Smooth muscle cell (in vitro differentiated cells): ENCODE results near the gene ZNF268. TPM values are rescaled to one million over a fixed set of nuclear protein-coding genes. Genes with fewer than 3 reads are reported as not detected.

Experiments
- DNase-seq: peaks from one replicate; lab custom pipeline; 2025; ENCODE audit not compliant: unreplicated experiment; lab: John Stamatoyannopoulos, UW
- H2AFZ ChIP-seq: fragments of 200-600 bp; sonication (generic); 2 replicates; pipeline ENCODE4 v1.6.0; 2016; ENCODE audit warnings: antibody characterized with exemption, low read depth, mild to moderate bottlenecking
- H3F3A ChIP-seq: fragments of 200-600 bp; sonication (generic); 2 replicates; pipeline ENCODE4 v1.6.0; 2017; ENCODE audit warnings: antibody characterized with exemption, low read depth
- H3K27ac ChIP-seq: fragments of 200-600 bp; sonication (generic); 2 replicates; pipeline ENCODE4 v1.5.1; 2016; ENCODE audit warnings: low read depth, mild to moderate bottlenecking
- H3K27me3 ChIP-seq: fragments of 200-600 bp; sonication (generic); 2 replicates; pipeline ENCODE4 v1.6.1; 2016; ENCODE audit warnings: low read depth, mild to moderate bottlenecking
- H3K36me3 ChIP-seq: fragments of 200-600 bp; sonication (generic); 2 replicates; pipeline ENCODE4 v1.5.1; 2016; ENCODE audit warnings: low read depth
- H3K4me1 ChIP-seq: fragments of 200-600 bp; sonication (generic); 2 replicates; pipeline ENCODE4 v1.5.1; 2016; ENCODE audit warnings: low read depth
- H3K4me2 ChIP-seq: fragments of 200-600 bp; sonication (generic); 2 replicates; pipeline ENCODE4 v1.6.0; 2016; ENCODE audit warnings: mild to moderate bottlenecking
- H3K4me3 ChIP-seq: fragments of 200-600 bp; sonication (generic); 2 replicates; pipeline ENCODE4 v1.5.1; 2016; ENCODE audit warnings: mild to moderate bottlenecking
- H3K79me2 ChIP-seq: fragments of 200-600 bp; sonication (generic); 2 replicates; pipeline ENCODE4 v1.6.0; 2016; ENCODE audit warnings: low read depth, mild to moderate bottlenecking
- H3K9ac ChIP-seq: fragments of 200-600 bp; sonication (generic); 2 replicates; pipeline ENCODE4 v1.6.0; 2016; ENCODE audit warnings: low read depth
- H3K9me3 ChIP-seq: fragments of 200-600 bp; sonication (generic); replicated peaks from 2 replicates; pipeline ENCODE4 v1.5.1; 2016; ENCODE audit warnings: low read depth
- H4K20me1 ChIP-seq: fragments of 200-600 bp; sonication (generic); 2 replicates; pipeline ENCODE4 v1.6.0; 2016; ENCODE audit warnings: low read depth
- WGBS: methylation state at CpG from one replicate; pipeline ENCODE4 v1.1.7; 2016; ENCODE audit warnings: low lambda C conversion rate; 5-methylcytosine and 5-hydroxymethylcytosine counted together
- polyA plus RNA-seq: library from polyadenylated mRNA; unstranded; fragments of >200 nt; fragmentation: Nextera tagmentation; extraction: Ambion mirVana; gene quantifications from 2 replicates; pipeline ENCODE4 v1.2.1, GENCODE V29; 2016
- total RNA-seq: library from RNA; depleted of rRNA; stranded (reverse); fragments of >200 nt; gene quantifications from 2 replicates; pipeline ENCODE4 v1.2.3, GENCODE V29; 2014
- TF ChIP-seq, protein P1 (sequence below): fragments of 200-600 bp; sonication (generic); IDR thresholded peaks from 2 replicates; pipeline ENCODE4 v1.5.1; 2017; ENCODE audit warnings: borderline replicate concordance, mild to moderate bottlenecking, antibody characterized with exemption; ENCODE audit not compliant: insufficient read depth, poor library complexity, severe bottlenecking

The ZNF268 gene
- total and polyA plus RNA-seq, 2 experiments from 2014 or later, result 9.4 to 37.2 TPM

- 100% methylated on average over 2 of the region's 2 CpGs for WGBS
- H3K4me2 ChIP-seq, result no peak overlapping the region
- H3K36me3 ChIP-seq, result peaks cover 38% of the 10 kb centered on the region
- no peaks in the 10 kb centered on the region for H3K27me3 ChIP-seq
- H3K4me3 ChIP-seq, result no peak overlapping the region
- no peak overlapping the region for H2AFZ ChIP-seq
- H3K4me1 ChIP-seq, result no peaks in the 10 kb centered on the region
- no peak overlapping the region for H3K9ac ChIP-seq
- H3K9me3 ChIP-seq, result peaks cover 85% of the 10 kb centered on the region
- TF ChIP-seq, protein P1, sequence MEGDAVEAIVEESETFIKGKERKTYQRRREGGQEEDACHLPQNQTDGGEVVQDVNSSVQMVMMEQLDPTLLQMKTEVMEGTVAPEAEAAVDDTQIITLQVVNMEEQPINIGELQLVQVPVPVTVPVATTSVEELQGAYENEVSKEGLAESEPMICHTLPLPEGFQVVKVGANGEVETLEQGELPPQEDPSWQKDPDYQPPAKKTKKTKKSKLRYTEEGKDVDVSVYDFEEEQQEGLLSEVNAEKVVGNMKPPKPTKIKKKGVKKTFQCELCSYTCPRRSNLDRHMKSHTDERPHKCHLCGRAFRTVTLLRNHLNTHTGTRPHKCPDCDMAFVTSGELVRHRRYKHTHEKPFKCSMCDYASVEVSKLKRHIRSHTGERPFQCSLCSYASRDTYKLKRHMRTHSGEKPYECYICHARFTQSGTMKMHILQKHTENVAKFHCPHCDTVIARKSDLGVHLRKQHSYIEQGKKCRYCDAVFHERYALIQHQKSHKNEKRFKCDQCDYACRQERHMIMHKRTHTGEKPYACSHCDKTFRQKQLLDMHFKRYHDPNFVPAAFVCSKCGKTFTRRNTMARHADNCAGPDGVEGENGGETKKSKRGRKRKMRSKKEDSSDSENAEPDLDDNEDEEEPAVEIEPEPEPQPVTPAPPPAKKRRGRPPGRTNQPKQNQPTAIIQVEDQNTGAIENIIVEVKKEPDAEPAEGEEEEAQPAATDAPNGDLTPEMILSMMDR, result no peak
- DNase-seq, result no peak
- no peaks in the 10 kb centered on the region for H3K79me2 ChIP-seq
- H3K27ac ChIP-seq, result no peak overlapping the region
- no peaks in the 10 kb centered on the region for H4K20me1 ChIP-seq
- peaks cover 22% of the 10 kb centered on the region for H3F3A ChIP-seq
These were observed 25.1 kb downstream of the ZNF268 start for GRCh38 chr12:133206390-133206789.

DNA sequence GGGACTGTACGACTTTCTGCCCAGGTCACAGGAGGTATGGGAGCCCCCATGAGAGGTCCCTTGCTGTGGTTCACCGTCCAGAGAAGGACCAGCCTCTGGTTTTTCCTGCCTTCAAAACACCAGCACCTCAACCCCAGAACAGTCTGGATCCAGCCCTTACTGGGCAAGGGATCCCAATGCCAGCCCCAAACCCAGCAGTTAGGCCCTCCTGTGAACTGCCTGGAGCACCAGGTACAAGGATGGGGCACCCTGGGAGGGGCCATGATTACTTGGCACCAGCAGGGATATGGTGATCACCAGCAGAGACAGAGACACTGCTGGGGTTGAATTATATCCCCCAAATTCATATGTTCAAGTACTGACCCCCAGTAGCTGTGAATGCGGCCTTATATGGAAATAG is 34.4 kb downstream of the ZNF268 start:
- no peaks in the 10 kb centered on the region for H3K79me2 ChIP-seq
- H3K27me3 ChIP-seq, result no peaks in the 10 kb centered on the region
- no peaks in the 10 kb centered on the region for H4K20me1 ChIP-seq
- peaks cover 7% of the 10 kb centered on the region for H3K9me3 ChIP-seq
- H3F3A ChIP-seq, result no peaks in the 10 kb centered on the region
- H3K27ac ChIP-seq, result no peak overlapping the region
- 80% methylated on average over 3 of the region's 3 CpGs for WGBS
- no peak overlapping the region for H2AFZ ChIP-seq
- no peaks in the 10 kb centered on the region for H3K36me3 ChIP-seq
- no peak for DNase-seq
- TF ChIP-seq, protein P1, result no peak
- H3K4me2 ChIP-seq, result no peak overlapping the region
- H3K9ac ChIP-seq, result no peak overlapping the region
- H3K4me1 ChIP-seq, result no peaks in the 10 kb centered on the region
- no peak overlapping the region for H3K4me3 ChIP-seq

- TF ChIP-seq, protein P1, result no peak
- Histone ChIP-seq H2AFZ (no peak overlapping the region), H3F3A (no peaks in the 10 kb centered on the region), H3K4me1 (no peaks in the 10 kb centered on the region), H3K4me2 (no peak overlapping the region), H3K27ac (no peak overlapping the region), H3K27me3 (no peaks in the 10 kb centered on the region), H3K9me3 (no peaks in the 10 kb centered on the region), H3K36me3 (no peaks in the 10 kb centered on the region), H4K20me1 (no peaks in the 10 kb centered on the region), H3K79me2 (no peaks in the 10 kb centered on the region), H3K9ac (no peak overlapping the region), H3K4me3 (no peak overlapping the region)
- no peak for DNase-seq
- 66% methylated on average over 3 of the region's 3 CpGs for WGBS
These were observed 35.9 kb downstream of the ZNF268 start for GRCh38 chr12:133217219-133217618.

GRCh38 chr12:133220521-133220920 is 39.2 kb downstream of the ZNF268 start:
- Histone ChIP-seq H4K20me1 (no peaks in the 10 kb centered on the region), H3F3A (no peaks in the 10 kb centered on the region), H3K79me2 (no peaks in the 10 kb centered on the region), H3K9me3 (no peaks in the 10 kb centered on the region), H3K4me3 (no peak overlapping the region), H3K27me3 (no peaks in the 10 kb centered on the region), H2AFZ (no peak overlapping the region), H3K4me2 (no peak overlapping the region), H3K9ac (no peak overlapping the region), H3K27ac (no peak overlapping the region), H3K4me1 (no peaks in the 10 kb centered on the region), H3K36me3 (no peaks in the 10 kb centered on the region)
- TF ChIP-seq, protein P1, result no peak
- DNase-seq, result no peak
- 84% methylated on average over 6 of the region's 6 CpGs for WGBS
